K562 (cell line): ENCODE data around the gene EXOSC6. TPM values are rescaled to one million over a fixed set of nuclear protein-coding genes. Genes with fewer than 3 reads are reported as not detected.

ENCODE experiments used
- ARHGAP35 ChIP-seq: fragments of 450-650 bp; IDR thresholded peaks from 2 replicates; pipeline ENCODE4 v1.6.1; 2018; ENCODE audit not compliant: partially characterized antibody
- ARID1B ChIP-seq: fragments of 450-650 bp; IDR thresholded peaks from 2 replicates; pipeline ENCODE4 v1.6.1; 2016; ENCODE audit warnings: antibody characterized with exemption, mild to moderate bottlenecking, inconsistent platforms
- BRD4 ChIP-seq: fragments of 200-600 bp; sonication (generic); IDR thresholded peaks from 2 replicates; pipeline ENCODE4 v1.6.1; 2017; ENCODE audit warnings: inconsistent platforms
- CBX1 ChIP-seq: sonication (generic); IDR thresholded peaks from 2 replicates; pipeline ENCODE4 v1.6.1; 2016; ENCODE audit warnings: antibody characterized with exemption, low read depth, mild to moderate bottlenecking
- CREB3L1 ChIP-seq: fragments of 450-650 bp; IDR thresholded peaks from 2 replicates; pipeline ENCODE4 v1.6.1; 2014; ENCODE audit warnings: low read depth, mild to moderate bottlenecking, moderate library complexity, borderline replicate concordance
- GMEB1 ChIP-seq: fragments of 250-450 bp; sonication (Bioruptor Pico); IDR thresholded peaks from 2 replicates; pipeline ENCODE4 v1.4.0; 2020; ENCODE audit warnings: mild to moderate bottlenecking
- HDAC3 ChIP-seq: fragments of 450-650 bp; IDR thresholded peaks from 2 replicates; pipeline ENCODE4 v1.6.1; 2018; ENCODE audit warnings: borderline replicate concordance, mild to moderate bottlenecking, moderate library complexity; ENCODE audit not compliant: partially characterized antibody
- KAT2B ChIP-seq: IDR thresholded peaks from one replicate; pipeline ENCODE4 v1.6.1; 2012; ENCODE audit warnings: low read depth, mild to moderate bottlenecking, control low read depth, inconsistent platforms, low read length, moderate library complexity
- MAX ChIP-seq: sonication (generic); formaldehyde crosslinking; IDR thresholded peaks from 2 replicates; pipeline ENCODE4 v1.9.0; 2022; ENCODE audit warnings: mild to moderate bottlenecking, missing genetic modification reagents
- NONO ChIP-seq, 2 experiments: fragments of 200-400 bp in 1 of 2; fragments of 450-650 bp in 1 of 2; formaldehyde crosslinking in 1 of 2; IDR thresholded peaks; 2 replicates each; pipeline ENCODE4 v1.6.1; 2017; ENCODE audit warnings: low read depth in 2 of 2, mild to moderate bottlenecking in 2 of 2, moderate library complexity in 2 of 2, low read length in 1 of 2
- PML ChIP-seq: IDR thresholded peaks from 2 replicates; pipeline ENCODE4 v1.6.1; 2012; ENCODE audit warnings: low read length, inconsistent platforms
- RCOR1 ChIP-seq, 2 experiments: IDR thresholded peaks; 2 replicates each; pipeline ENCODE4 v1.6.1; 2012; ENCODE audit warnings: low read depth in 2 of 2, low read length in 2 of 2, borderline replicate concordance in 1 of 2, improper control_type of control experiment in 1 of 2
- RHOXF2B ChIP-seq: fragments of 250-450 bp; sonication (Bioruptor Pico); conservative IDR thresholded peaks from 2 replicates; pipeline ENCODE4 v1.5.1; 2021
- SPI1 ChIP-seq: IDR thresholded peaks from 2 replicates; pipeline ENCODE4 v1.6.1; 2011; ENCODE audit warnings: low read depth, low read length, control low read depth, borderline replicate concordance
- ZFP36 ChIP-seq: fragments of 150-350 bp; IDR thresholded peaks from 2 replicates; pipeline ENCODE4 v1.6.1; 2018; ENCODE audit warnings: low read length, low read depth; ENCODE audit not compliant: partially characterized antibody
- ZNF143 ChIP-seq: sonication (generic); formaldehyde crosslinking; IDR thresholded peaks from 2 replicates; pipeline ENCODE4 v1.9.0; 2022; ENCODE audit warnings: mild to moderate bottlenecking, missing genetic modification reagents
- ZNF764 ChIP-seq: fragments of 250-450 bp; sonication (Bioruptor Pico); IDR thresholded peaks from 2 replicates; pipeline ENCODE4 v1.4.0; 2020; ENCODE audit warnings: low read depth, mild to moderate bottlenecking, moderate library complexity
- polyA plus RNA-seq, 8 experiments: library from polyadenylated mRNA; depleted of rRNA in 4 of 8; stranded (reverse) in 5 of 8; unstranded in 3 of 8; fragments of >200 nt; fragmentation: Nextera tagmentation in 2 of 8; fragmentation: Illumina TruSeq in 1 of 8; extraction: Ambion mirVana in 2 of 8; extraction: Trizol in 1 of 8; gene quantifications; 2 replicates each; pipeline versions ENCODE4 v1.2.1 to v1.2.3, GENCODE V29; 2011 to 2014; ENCODE audit warnings: inconsistent platforms in 1 of 8, missing spikeins in 1 of 8
- total RNA-seq, 7 experiments: library from RNA; depleted of rRNA in 6 of 7; stranded (reverse); fragments of >200 nt in 6 of 7; fragmentation: Illumina TruSeq in 2 of 7; extraction: Trizol in 2 of 7; gene quantifications; 2 replicates each; pipeline versions ENCODE4 v1.2.1 to v1.2.3, GENCODE V29; 2011 to 2021; ENCODE audit warnings: low replicate concordance in 1 of 7
- TF ChIP-seq, protein P1 (sequence below): sonication (generic); formaldehyde crosslinking; IDR thresholded peaks from 2 replicates; pipeline ENCODE4 v1.8.1; 2023; ENCODE audit warnings: mild to moderate bottlenecking, missing genetic modification reagents
- TF ChIP-seq, protein P2 (sequence below), 2 experiments: fragments of 450-650 bp in 1 of 2; sonication (generic) in 1 of 2; formaldehyde crosslinking; conservative IDR thresholded peaks; 2 replicates each; pipeline versions ENCODE4 v1.4.0 to v1.8.1; 2020 to 2022; ENCODE audit warnings: mild to moderate bottlenecking in 1 of 2, missing genetic modification reagents in 1 of 2

EXOSC6 gene
- total and polyA plus RNA-seq, 9 of the 15 experiments (the other 6 are each of a cell fraction or from before 2014, with no cell fraction given), result 9.2 to 29.0 (median 15.6) TPM

- TF ChIP-seq, protein P1, sequence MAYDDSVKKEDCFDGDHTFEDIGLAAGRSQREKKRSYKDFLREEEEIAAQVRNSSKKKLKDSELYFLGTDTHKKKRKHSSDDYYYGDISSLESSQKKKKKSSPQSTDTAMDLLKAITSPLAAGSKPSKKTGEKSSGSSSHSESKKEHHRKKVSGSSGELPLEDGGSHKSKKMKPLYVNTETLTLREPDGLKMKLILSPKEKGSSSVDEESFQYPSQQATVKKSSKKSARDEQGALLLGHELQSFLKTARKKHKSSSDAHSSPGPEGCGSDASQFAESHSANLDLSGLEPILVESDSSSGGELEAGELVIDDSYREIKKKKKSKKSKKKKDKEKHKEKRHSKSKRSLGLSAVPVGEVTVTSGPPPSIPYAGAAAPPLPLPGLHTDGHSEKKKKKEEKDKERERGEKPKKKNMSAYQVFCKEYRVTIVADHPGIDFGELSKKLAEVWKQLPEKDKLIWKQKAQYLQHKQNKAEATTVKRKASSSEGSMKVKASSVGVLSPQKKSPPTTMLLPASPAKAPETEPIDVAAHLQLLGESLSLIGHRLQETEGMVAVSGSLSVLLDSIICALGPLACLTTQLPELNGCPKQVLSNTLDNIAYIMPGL (CRISPR knock-in tag), result peak; percentile 19
- 0 out of 2 replicates have a peak, but pooled peaks have one; percentile 46 for TF ChIP-seq ZNF143
- no peak for TF ChIP-seq BRD4
- no peak for TF ChIP-seq HDAC3
- peak; percentile 45; the same call in 1 of the 2 replicates for TF ChIP-seq ARID1B
- TF ChIP-seq ZNF764, result peak; percentile 84
- peak in 1 of 2 experiments; percentile 77; a peak in 1 of 4 replicates for TF ChIP-seq RCOR1 (IDR thresholded peaks at IDR 0.05; ENCODE audit: borderline replicate concordance in 1 of 2, low read depth in 2 of 2, low read length in 2 of 2)
- peak in 1 of 2 experiments; percentile 60; a peak in 2 of 4 replicates for TF ChIP-seq NONO (IDR thresholded peaks at IDR 0.05; ENCODE audit: low read depth in 2 of 2, low read length in 1 of 2)
- TF ChIP-seq MAX (CRISPR knock-in tag), result peak; percentile 72
- TF ChIP-seq PML, result peak; percentile 88
- TF ChIP-seq KAT2B, result no peak
- peak; percentile 96 for TF ChIP-seq CBX1
- 0 out of 2 replicates have a peak, but pooled peaks have one; percentile 23 for TF ChIP-seq CREB3L1
- TF ChIP-seq, protein P2, sequence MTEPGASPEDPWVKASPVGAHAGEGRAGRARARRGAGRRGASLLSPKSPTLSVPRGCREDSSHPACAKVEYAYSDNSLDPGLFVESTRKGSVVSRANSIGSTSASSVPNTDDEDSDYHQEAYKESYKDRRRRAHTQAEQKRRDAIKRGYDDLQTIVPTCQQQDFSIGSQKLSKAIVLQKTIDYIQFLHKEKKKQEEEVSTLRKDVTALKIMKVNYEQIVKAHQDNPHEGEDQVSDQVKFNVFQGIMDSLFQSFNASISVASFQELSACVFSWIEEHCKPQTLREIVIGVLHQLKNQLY (CRISPR knock-in tag; conservative IDR thresholded peaks at IDR 0.05), result peak in 1 of 2 experiments; percentile 76; a peak in 1 of 4 replicates
- no peak for TF ChIP-seq ARHGAP35
- 0 out of 2 replicates have a peak, but pooled peaks have one; percentile 3 for TF ChIP-seq SPI1
- no peak for TF ChIP-seq ZFP36
- TF ChIP-seq GMEB1 (CRISPR knock-in tag), result peak; percentile 75
- TF ChIP-seq RHOXF2B (CRISPR knock-in tag), result peak; percentile 97
These were observed at the start of gene EXOSC6 (continued) for GRCh38 chr16:70251629-70252354.
